K562 (cell line): ENCODE data around the gene PTPRU. TPM values are rescaled to one million over a fixed set of nuclear protein-coding genes. Genes with fewer than 3 reads are reported as not detected.

ENCODE experiments used
- CC2D1A ChIP-seq: fragments of 450-650 bp; IDR thresholded peaks from 2 replicates; pipeline ENCODE4 v1.6.1; 2017; ENCODE audit warnings: mild to moderate bottlenecking
- CREBBP ChIP-seq: IDR thresholded peaks from one replicate; pipeline ENCODE4 v1.6.1; 2012; ENCODE audit warnings: low read depth, mild to moderate bottlenecking, control low read depth, inconsistent platforms, low read length
- ELF4 ChIP-seq: fragments of 450-650 bp; formaldehyde crosslinking; IDR thresholded peaks from 2 replicates; pipeline ENCODE4 v1.4.0; 2022; ENCODE audit warnings: missing genetic modification characterization
- MTF1 ChIP-seq: fragments of 250-450 bp; sonication (Bioruptor Pico); IDR thresholded peaks from 2 replicates; pipeline ENCODE4 v1.9.0; 2021; ENCODE audit warnings: moderate library complexity, mild to moderate bottlenecking, inconsistent platforms, borderline replicate concordance
- POLR2AphosphoS5 ChIP-seq: IDR thresholded peaks from 2 replicates; pipeline ENCODE4 v1.6.1; 2011; ENCODE audit warnings: mild to moderate bottlenecking, low read depth, low read length, moderate library complexity; ENCODE audit not compliant: control insufficient read depth, insufficient read depth
- RREB1 ChIP-seq: fragments of 250-450 bp; sonication (Bioruptor Pico); IDR thresholded peaks from 2 replicates; pipeline ENCODE4 v1.4.0; 2020
- ZKSCAN3 ChIP-seq: fragments of 250-450 bp; sonication (Bioruptor Pico); IDR thresholded peaks from 2 replicates; pipeline ENCODE4 v1.4.0; 2020
- ZNF609 ChIP-seq: sonication (generic); formaldehyde crosslinking; IDR thresholded peaks from 2 replicates; pipeline ENCODE4 v1.8.1; 2023; ENCODE audit warnings: missing genetic modification reagents, mild to moderate bottlenecking, borderline replicate concordance
- polyA plus RNA-seq, 8 experiments: library from polyadenylated mRNA; depleted of rRNA in 4 of 8; stranded (reverse) in 5 of 8; unstranded in 3 of 8; fragments of >200 nt; fragmentation: Nextera tagmentation in 2 of 8; fragmentation: Illumina TruSeq in 1 of 8; extraction: Ambion mirVana in 2 of 8; extraction: Trizol in 1 of 8; gene quantifications; 2 replicates each; pipeline versions ENCODE4 v1.2.1 to v1.2.3, GENCODE V29; 2011 to 2014; ENCODE audit warnings: inconsistent platforms in 1 of 8, missing spikeins in 1 of 8
- total RNA-seq, 7 experiments: library from RNA; depleted of rRNA in 6 of 7; stranded (reverse); fragments of >200 nt in 6 of 7; fragmentation: Illumina TruSeq in 2 of 7; extraction: Trizol in 2 of 7; gene quantifications; 2 replicates each; pipeline versions ENCODE4 v1.2.1 to v1.2.3, GENCODE V29; 2011 to 2021; ENCODE audit warnings: low replicate concordance in 1 of 7
- TF ChIP-seq, protein P1 (sequence below): fragments of 150-350 bp; IDR thresholded peaks from 2 replicates; pipeline ENCODE4 v1.6.1; 2014; ENCODE audit warnings: low read depth, mild to moderate bottlenecking, low read length, borderline replicate concordance

Gene PTPRU
- total and polyA plus RNA-seq, 9 of the 15 experiments (the other 6 are each of a cell fraction or from before 2014, with no cell fraction given) = 0.01 to 2.9 (median 1.0) TPM

DNA sequence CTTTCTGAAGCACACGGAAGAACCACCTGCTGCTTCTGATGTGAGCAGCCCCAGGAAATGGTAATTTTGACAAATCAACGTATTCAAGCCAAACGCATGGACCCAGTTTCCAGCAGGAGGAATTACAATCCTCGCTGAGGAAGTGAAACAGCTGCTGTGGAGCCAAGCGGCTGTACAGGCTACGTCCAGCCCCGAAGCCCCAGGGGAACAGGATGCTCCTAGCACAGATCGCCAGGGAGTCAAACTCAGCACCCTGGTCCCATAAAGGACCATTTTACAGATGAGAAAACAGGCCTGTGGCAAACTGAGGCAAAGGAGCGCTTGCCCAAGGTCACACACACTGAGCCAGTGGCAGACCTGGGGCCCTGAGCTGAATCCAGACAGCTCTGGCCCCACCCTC lies 108.0 kb downstream of the PTPRU start (continued):
- no peak for TF ChIP-seq RREB1 (CRISPR knock-in tag)
- TF ChIP-seq, protein P1, sequence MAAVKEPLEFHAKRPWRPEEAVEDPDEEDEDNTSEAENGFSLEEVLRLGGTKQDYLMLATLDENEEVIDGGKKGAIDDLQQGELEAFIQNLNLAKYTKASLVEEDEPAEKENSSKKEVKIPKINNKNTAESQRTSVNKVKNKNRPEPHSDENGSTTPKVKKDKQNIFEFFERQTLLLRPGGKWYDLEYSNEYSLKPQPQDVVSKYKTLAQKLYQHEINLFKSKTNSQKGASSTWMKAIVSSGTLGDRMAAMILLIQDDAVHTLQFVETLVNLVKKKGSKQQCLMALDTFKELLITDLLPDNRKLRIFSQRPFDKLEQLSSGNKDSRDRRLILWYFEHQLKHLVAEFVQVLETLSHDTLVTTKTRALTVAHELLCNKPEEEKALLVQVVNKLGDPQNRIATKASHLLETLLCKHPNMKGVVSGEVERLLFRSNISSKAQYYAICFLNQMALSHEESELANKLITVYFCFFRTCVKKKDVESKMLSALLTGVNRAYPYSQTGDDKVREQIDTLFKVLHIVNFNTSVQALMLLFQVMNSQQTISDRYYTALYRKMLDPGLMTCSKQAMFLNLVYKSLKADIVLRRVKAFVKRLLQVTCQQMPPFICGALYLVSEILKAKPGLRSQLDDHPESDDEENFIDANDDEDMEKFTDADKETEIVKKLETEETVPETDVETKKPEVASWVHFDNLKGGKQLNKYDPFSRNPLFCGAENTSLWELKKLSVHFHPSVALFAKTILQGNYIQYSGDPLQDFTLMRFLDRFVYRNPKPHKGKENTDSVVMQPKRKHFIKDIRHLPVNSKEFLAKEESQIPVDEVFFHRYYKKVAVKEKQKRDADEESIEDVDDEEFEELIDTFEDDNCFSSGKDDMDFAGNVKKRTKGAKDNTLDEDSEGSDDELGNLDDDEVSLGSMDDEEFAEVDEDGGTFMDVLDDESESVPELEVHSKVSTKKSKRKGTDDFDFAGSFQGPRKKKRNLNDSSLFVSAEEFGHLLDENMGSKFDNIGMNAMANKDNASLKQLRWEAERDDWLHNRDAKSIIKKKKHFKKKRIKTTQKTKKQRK = no peak
- no peak for TF ChIP-seq CC2D1A
- no peak for TF ChIP-seq ZNF609 (CRISPR knock-in tag)
- TF ChIP-seq ELF4 (CRISPR knock-in tag) = no peak
- TF ChIP-seq MTF1 = no peak
- no peak for TF ChIP-seq CREBBP
- TF ChIP-seq POLR2AphosphoS5 = no peak
- no peak for TF ChIP-seq ZKSCAN3 (CRISPR knock-in tag)
